HCT116 (cell line): ENCODE data around the gene PRKAG2. TPM values are rescaled to one million over a fixed set of nuclear protein-coding genes. Genes with fewer than 3 reads are reported as not detected.

ENCODE experiments used
- ATAC-seq: fragments of 200-7000 bp; cut with Tn5 transposase; 2 replicates; pipeline ENCODE4 v1.9.1; 2020; ENCODE audit warnings: mild to moderate bottlenecking, moderate library complexity
- BruUV-seq: library from RNA; stranded (reverse); fragments of 400-500 nt; replicated peaks from 2 replicates; lab custom pipeline; 2021; lab: Mats Ljungman, UMichigan
- CTCF ChIA-PET: fragments of 300-600 bp; sonication (Branson Sonifier 250); formaldehyde crosslinking; loops from one replicate; lab custom pipeline; 2021; ENCODE audit warnings: antibody characterized with exemption; lab: Charles Lee
- POLR2A ChIA-PET: fragments of 300-600, 350-600 bp; sonication (Branson Sonifier 250); formaldehyde crosslinking; loops from one replicate; lab custom pipeline; 2021; ENCODE audit warnings: antibody characterized with exemption; lab: Charles Lee
- RAD21 ChIA-PET, 2 experiments: fragments of 300-600 bp; sonication (Branson Sonifier 250); formaldehyde crosslinking; loops; one replicate each; lab custom pipeline; 2023; ENCODE audit warnings: low total read pairs in 2 of 2; ENCODE audit not compliant: uncharacterized antibody in 2 of 2, unreplicated experiment in 2 of 2, low non-redundant PET in 1 of 2; lab: Charles Lee
- DNase-seq: peaks from one replicate; pipeline ENCODE4 v3.0.0-alpha.2; 2010; ENCODE audit warnings: low read depth, low spot score
- H2AFZ ChIP-seq: fragments of 200-600 bp; shearing (Covaris generic), sonication (generic); 2 replicates; pipeline ENCODE4 v1.6.1; 2017; ENCODE audit warnings: low read depth, mixed run types, mixed read lengths, antibody characterized with exemption, low read length; ENCODE audit not compliant: poor library complexity, severe bottlenecking
- H3K27ac ChIP-seq: 2 replicates; pipeline ENCODE4 v1.5.1; 2012; ENCODE audit warnings: low read depth, low read length
- H3K27me3 ChIP-seq: fragments of 200-600 bp; sonication (generic); 2 replicates; pipeline ENCODE4 v1.6.1; 2016; ENCODE audit warnings: mixed run types, low read length, mixed read lengths; ENCODE audit not compliant: insufficient read depth
- H3K36me3 ChIP-seq, 2 experiments: fragments of 200-500 bp in 1 of 2; fragments of 200-600 bp in 1 of 2; sonication (Bioruptor generic) in 1 of 2; sonication (generic) in 1 of 2; 2 replicates each; pipeline versions ENCODE4 v1.5.1 to v1.6.1; 2014 to 2016; ENCODE audit warnings: low read length in 2 of 2, inconsistent platforms in 1 of 2, mixed read lengths in 1 of 2, mixed run types in 1 of 2; ENCODE audit not compliant: insufficient read depth in 2 of 2, control insufficient read depth in 1 of 2
- H3K4me1 ChIP-seq, 2 experiments: fragments of 200-600 bp in 1 of 2; sonication (generic) in 1 of 2; 2 replicates each; pipeline versions ENCODE4 v1.5.1 to v1.6.1; 2012 to 2017; ENCODE audit warnings: low read length in 2 of 2, inconsistent platforms in 1 of 2, mild to moderate bottlenecking in 1 of 2, mixed read lengths in 1 of 2, mixed run types in 1 of 2, moderate library complexity in 1 of 2; ENCODE audit not compliant: insufficient read depth in 2 of 2, control insufficient read depth in 1 of 2
- H3K4me2 ChIP-seq: fragments of 200-600 bp; sonication (generic); 2 replicates; pipeline ENCODE4 v1.6.1; 2017; ENCODE audit warnings: mixed run types, low read length, mixed read lengths
- H3K4me3 ChIP-seq, 2 experiments: fragments of 200-600 bp in 1 of 2; sonication (generic) in 1 of 2; replicated peaks in 1 of 2; 2 replicates each; pipeline ENCODE4 v1.5.1; 2011 to 2016; ENCODE audit warnings: low read length in 2 of 2, control low read depth in 1 of 2, low read depth in 1 of 2, mild to moderate bottlenecking in 1 of 2, mixed read lengths in 1 of 2, mixed run types in 1 of 2
- H3K79me2 ChIP-seq: fragments of 200-600 bp; sonication (generic); 2 replicates; pipeline ENCODE4 v1.6.1; 2017; ENCODE audit warnings: mild to moderate bottlenecking, mixed run types, low read length, moderate library complexity, mixed read lengths; ENCODE audit not compliant: insufficient read depth
- H3K9ac ChIP-seq: fragments of 200-600 bp; sonication (generic); 2 replicates; pipeline ENCODE4 v1.6.1; 2016; ENCODE audit warnings: low read length, mixed read lengths
- H3K9me2 ChIP-seq: fragments of 200-600 bp; sonication (generic), shearing (Covaris generic); 2 replicates; pipeline ENCODE4 v1.6.1; 2017; ENCODE audit warnings: mixed run types, mild to moderate bottlenecking, moderate library complexity; ENCODE audit not compliant: insufficient read depth
- H3K9me3 ChIP-seq, 2 experiments: fragments of 200-500 bp in 1 of 2; fragments of 200-600 bp in 1 of 2; sonication (Bioruptor generic) in 1 of 2; sonication (generic) in 1 of 2; 2 replicates each; pipeline ENCODE4 v1.6.1; 2014 to 2017; ENCODE audit warnings: low read length in 2 of 2, mixed read lengths in 2 of 2, inconsistent platforms in 1 of 2, low read depth in 1 of 2, mild to moderate bottlenecking in 1 of 2, mixed run types in 1 of 2, moderate library complexity in 1 of 2; ENCODE audit not compliant: control insufficient read depth in 1 of 2, insufficient read depth in 1 of 2
- H4K20me1 ChIP-seq: fragments of 200-600 bp; sonication (generic), shearing (Covaris generic); 2 replicates; pipeline ENCODE4 v1.6.1; 2017; ENCODE audit warnings: mixed run types, mild to moderate bottlenecking, moderate library complexity; ENCODE audit not compliant: insufficient read depth
- CBX3 ChIP-seq: IDR thresholded peaks from 2 replicates; pipeline ENCODE4 v1.6.1; 2012; ENCODE audit warnings: low read depth
- CEBPB ChIP-seq: IDR thresholded peaks from 2 replicates; pipeline ENCODE4 v1.6.1; 2012; ENCODE audit warnings: low read depth
- CTCF ChIP-seq, 3 experiments: fragments of 200-600 bp in 1 of 3; sonication (generic) in 1 of 3; IDR thresholded peaks in 2 of 3; conservative IDR thresholded peaks in 1 of 3; 2 replicates each; pipeline ENCODE4 v1.5.1; 2012 to 2017; ENCODE audit warnings: low read depth in 2 of 3, low read length in 2 of 3, antibody characterized with exemption in 1 of 3, borderline replicate concordance in 1 of 3, control low read depth in 1 of 3, mild to moderate bottlenecking in 1 of 3, mixed read lengths in 1 of 3, mixed run types in 1 of 3, moderate library complexity in 1 of 3; ENCODE audit not compliant: insufficient read depth in 1 of 3
- EGR1 ChIP-seq: IDR thresholded peaks from 2 replicates; pipeline ENCODE4 v1.6.1; 2012; ENCODE audit warnings: low read depth
- EZH2 ChIP-seq: fragments of 200-600 bp; sonication (generic); IDR thresholded peaks from 2 replicates; pipeline ENCODE4 v1.6.1; 2017; ENCODE audit warnings: antibody characterized with exemption, mixed run types
- EZH2phosphoT487 ChIP-seq: fragments of 200-600 bp; IDR thresholded peaks from 2 replicates; pipeline ENCODE4 v1.6.1; 2018; ENCODE audit warnings: antibody characterized with exemption, borderline replicate concordance
- MAX ChIP-seq: IDR thresholded peaks from 2 replicates; pipeline ENCODE4 v1.6.1; 2012
- POLR2A ChIP-seq: IDR thresholded peaks from 2 replicates; pipeline ENCODE4 v1.7.0; 2011; ENCODE audit warnings: borderline replicate concordance; ENCODE audit not compliant: insufficient read depth, insufficient read length; ENCODE audit errors: extremely low read depth
- RAD21 ChIP-seq: IDR thresholded peaks from 2 replicates; pipeline ENCODE4 v1.6.1; 2012; ENCODE audit warnings: low read depth, mild to moderate bottlenecking
- SP1 ChIP-seq: IDR thresholded peaks from 2 replicates; pipeline ENCODE4 v1.6.1; 2012; ENCODE audit warnings: low read depth
- SRF ChIP-seq: IDR thresholded peaks from 2 replicates; pipeline ENCODE4 v1.6.1; 2012; ENCODE audit warnings: low read depth
- ZNF274 ChIP-seq: fragments of 200-500 bp; sonication (Bioruptor generic); IDR thresholded peaks from 2 replicates; pipeline ENCODE4 v1.6.1; 2014; ENCODE audit warnings: mild to moderate bottlenecking, low read depth, low read length, inconsistent platforms
- intact Hi-C: fragments of 100-400 bp; cut with micrococcal nuclease; formaldehyde crosslinking; loops from 2 replicates; pipeline ENCODE4 v1.10.0; 2022
- total RNA-seq: library from RNA; stranded (reverse); gene quantifications from one replicate; pipeline ENCODE4 v1.2.1, GENCODE V29; 2021; ENCODE audit not compliant: unreplicated experiment
- TF ChIP-seq, protein P1 (sequence below): IDR thresholded peaks from 2 replicates; pipeline ENCODE4 v1.6.1; 2012; ENCODE audit warnings: low read depth
- TF ChIP-seq, protein P2 (sequence below): IDR thresholded peaks from 2 replicates; pipeline ENCODE4 v1.6.1; 2012

The PRKAG2 gene
- total RNA-seq, 1 experiment from 2014 or later = 23.6 TPM

DNA sequence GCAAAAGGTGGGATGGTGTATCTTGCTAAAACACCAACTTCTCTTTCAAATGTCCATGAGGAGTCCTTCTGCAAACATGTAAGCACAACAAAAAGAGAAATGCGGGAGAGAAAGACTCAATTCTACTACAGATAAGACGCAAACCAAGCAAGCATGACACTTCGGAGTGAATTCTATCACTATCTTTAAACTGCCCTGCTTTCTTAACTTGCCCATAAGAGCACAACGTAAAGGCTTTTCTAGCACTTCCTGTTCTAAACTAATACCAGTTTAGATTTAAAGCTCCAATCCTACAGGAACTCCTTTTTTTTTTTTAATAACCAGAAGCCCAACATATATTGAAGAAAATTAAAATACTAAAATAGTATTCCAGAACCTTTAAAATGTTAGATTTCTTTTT, 365.6 kb downstream of the PRKAG2 start:
- Histone ChIP-seq H3K36me3 (no peaks in the 10 kb centered on the region), H3K27me3 (no peaks in the 10 kb centered on the region), H3K4me3 (no peak overlapping the region), H3K27ac (no peak overlapping the region), H2AFZ (no peak overlapping the region), H3K9ac (no peak overlapping the region), H3K9me2 (no peaks in the 10 kb centered on the region), H3K4me1 (peaks cover 2 to 23% of the 10 kb centered on the region in 2 experiments; a peak in 3 of 4 replicates), H3K4me2 (no peak overlapping the region), H4K20me1 (peaks cover 70% of the 10 kb centered on the region), H3K79me2 (peaks cover 100% of the 10 kb centered on the region), H3K9me3 (no peaks in the 10 kb centered on the region)
- intact Hi-C loops = no loop called here
- ChIA-PET CTCF (no interaction called here), RAD21 (no interaction called here), POLR2A (no interaction called here)
- TF ChIP-seq EZH2 = no peak
- no peak for TF ChIP-seq CEBPB
- no peak for TF ChIP-seq ZNF274
- no peak for TF ChIP-seq EGR1
- TF ChIP-seq SP1 = no peak
- TF ChIP-seq SRF = no peak
- TF ChIP-seq, protein P1, sequence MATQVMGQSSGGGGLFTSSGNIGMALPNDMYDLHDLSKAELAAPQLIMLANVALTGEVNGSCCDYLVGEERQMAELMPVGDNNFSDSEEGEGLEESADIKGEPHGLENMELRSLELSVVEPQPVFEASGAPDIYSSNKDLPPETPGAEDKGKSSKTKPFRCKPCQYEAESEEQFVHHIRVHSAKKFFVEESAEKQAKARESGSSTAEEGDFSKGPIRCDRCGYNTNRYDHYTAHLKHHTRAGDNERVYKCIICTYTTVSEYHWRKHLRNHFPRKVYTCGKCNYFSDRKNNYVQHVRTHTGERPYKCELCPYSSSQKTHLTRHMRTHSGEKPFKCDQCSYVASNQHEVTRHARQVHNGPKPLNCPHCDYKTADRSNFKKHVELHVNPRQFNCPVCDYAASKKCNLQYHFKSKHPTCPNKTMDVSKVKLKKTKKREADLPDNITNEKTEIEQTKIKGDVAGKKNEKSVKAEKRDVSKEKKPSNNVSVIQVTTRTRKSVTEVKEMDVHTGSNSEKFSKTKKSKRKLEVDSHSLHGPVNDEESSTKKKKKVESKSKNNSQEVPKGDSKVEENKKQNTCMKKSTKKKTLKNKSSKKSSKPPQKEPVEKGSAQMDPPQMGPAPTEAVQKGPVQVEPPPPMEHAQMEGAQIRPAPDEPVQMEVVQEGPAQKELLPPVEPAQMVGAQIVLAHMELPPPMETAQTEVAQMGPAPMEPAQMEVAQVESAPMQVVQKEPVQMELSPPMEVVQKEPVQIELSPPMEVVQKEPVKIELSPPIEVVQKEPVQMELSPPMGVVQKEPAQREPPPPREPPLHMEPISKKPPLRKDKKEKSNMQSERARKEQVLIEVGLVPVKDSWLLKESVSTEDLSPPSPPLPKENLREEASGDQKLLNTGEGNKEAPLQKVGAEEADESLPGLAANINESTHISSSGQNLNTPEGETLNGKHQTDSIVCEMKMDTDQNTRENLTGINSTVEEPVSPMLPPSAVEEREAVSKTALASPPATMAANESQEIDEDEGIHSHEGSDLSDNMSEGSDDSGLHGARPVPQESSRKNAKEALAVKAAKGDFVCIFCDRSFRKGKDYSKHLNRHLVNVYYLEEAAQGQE = no peak
- TF ChIP-seq, protein P2, sequence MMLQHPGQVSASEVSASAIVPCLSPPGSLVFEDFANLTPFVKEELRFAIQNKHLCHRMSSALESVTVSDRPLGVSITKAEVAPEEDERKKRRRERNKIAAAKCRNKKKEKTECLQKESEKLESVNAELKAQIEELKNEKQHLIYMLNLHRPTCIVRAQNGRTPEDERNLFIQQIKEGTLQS = no peak
- no peak for TF ChIP-seq POLR2A
- no peak for TF ChIP-seq MAX
- TF ChIP-seq EZH2phosphoT487 = no peak
- no peak for TF ChIP-seq RAD21
- TF ChIP-seq CBX3 = no peak
- TF ChIP-seq CTCF (IDR thresholded peaks at IDR 0.05 in 2 of 3, conservative IDR thresholded peaks at IDR 0.05 in 1 of 3; ENCODE audit: borderline replicate concordance in 1 of 3, insufficient read depth in 1 of 3, low read depth in 2 of 3, low read length in 2 of 3) = no peak
- no peak for DNase-seq
- ATAC-seq = no peak
- BruUV-seq = no TSS peak
